Astrocyte (in vitro differentiated cells and primary cell): ENCODE measurements around the gene TNFRSF8. TPM values are rescaled to one million over a fixed set of nuclear protein-coding genes. Genes with fewer than 3 reads are reported as not detected.

Experiments used
- DNase-seq: peaks from one replicate; pipeline ENCODE4 v3.0.0-alpha.2; 2010; ENCODE audit warnings: low read depth
- FAIRE-seq: peaks from 2 replicates; lab custom pipeline; 2011; peaks lifted over from hg19 to GRCh38; lab: Jason Lieb, UNC
- H2AFZ ChIP-seq: 2 replicates; pipeline ENCODE4 v1.6.0; 2012; ENCODE audit warnings: low read depth, low read length, inconsistent platforms
- H3K27ac ChIP-seq: 2 replicates; pipeline ENCODE4 v1.5.1; 2011; ENCODE audit warnings: low read depth, low read length, inconsistent platforms
- H3K27me3 ChIP-seq: 2 replicates; pipeline ENCODE4 v1.6.0; 2011; ENCODE audit warnings: low read length, inconsistent platforms; ENCODE audit not compliant: insufficient read depth
- H3K36me3 ChIP-seq: 2 replicates; pipeline ENCODE4 v1.5.1; 2011; ENCODE audit warnings: low read length, inconsistent platforms; ENCODE audit not compliant: insufficient read depth
- H3K4me1 ChIP-seq: 2 replicates; pipeline ENCODE4 v1.5.1; 2011; ENCODE audit warnings: low read length, inconsistent platforms; ENCODE audit not compliant: insufficient read depth
- H3K4me2 ChIP-seq: 2 replicates; pipeline ENCODE4 v1.6.0; 2012; ENCODE audit warnings: low read length, inconsistent platforms
- H3K4me3 ChIP-seq: 2 replicates; pipeline ENCODE4 v1.5.1; 2011; ENCODE audit warnings: low read depth, mild to moderate bottlenecking, low read length, inconsistent platforms; ENCODE audit not compliant: insufficient read depth
- H3K79me2 ChIP-seq: 2 replicates; pipeline ENCODE4 v1.6.0; 2012; ENCODE audit warnings: mild to moderate bottlenecking, low read length, inconsistent platforms; ENCODE audit not compliant: insufficient read depth
- H3K9ac ChIP-seq: 2 replicates; pipeline ENCODE4 v1.6.0; 2012; ENCODE audit warnings: mild to moderate bottlenecking, low read length, inconsistent platforms
- H3K9me3 ChIP-seq: 2 replicates; pipeline ENCODE4 v1.5.1; 2012; ENCODE audit warnings: low read depth, mild to moderate bottlenecking, low read length, inconsistent platforms; ENCODE audit not compliant: insufficient read depth
- H4K20me1 ChIP-seq: 2 replicates; pipeline ENCODE4 v1.6.0; 2012; ENCODE audit warnings: low read length, inconsistent platforms; ENCODE audit not compliant: insufficient read depth
- H3K27ac Mint-ChIP-seq: one replicate; pipeline ENCODE4 v1.8.0; 2021; ENCODE audit warnings: mild to moderate bottlenecking, mixed read lengths; ENCODE audit not compliant: unreplicated experiment
- H3K27me3 Mint-ChIP-seq: one replicate; pipeline ENCODE4 v1.8.0; 2021; ENCODE audit warnings: low read depth, mixed read lengths; ENCODE audit not compliant: unreplicated experiment
- H3K36me3 Mint-ChIP-seq: one replicate; pipeline ENCODE4 v1.8.0; 2021; ENCODE audit warnings: low read depth, mixed read lengths; ENCODE audit not compliant: unreplicated experiment
- H3K4me1 Mint-ChIP-seq: one replicate; pipeline ENCODE4 v1.8.0; 2021; ENCODE audit warnings: low read depth, mixed read lengths; ENCODE audit not compliant: unreplicated experiment
- H3K4me3 Mint-ChIP-seq: one replicate; pipeline ENCODE4 v1.8.0; 2021; ENCODE audit warnings: mild to moderate bottlenecking, moderate library complexity, mixed read lengths; ENCODE audit not compliant: unreplicated experiment
- H3K9me3 Mint-ChIP-seq: one replicate; pipeline ENCODE4 v1.8.0; 2021; ENCODE audit warnings: mild to moderate bottlenecking, mixed read lengths; ENCODE audit not compliant: unreplicated experiment
- EZH2 ChIP-seq: IDR thresholded peaks from 2 replicates; pipeline ENCODE4 v1.6.1; 2012; ENCODE audit warnings: mild to moderate bottlenecking, low read length, inconsistent platforms; ENCODE audit not compliant: insufficient read depth
- total RNA-seq: library from RNA; stranded (reverse); gene quantifications from 2 replicates; pipeline ENCODE4 v1.2.1, GENCODE V29; 2021
- TF ChIP-seq, protein P1 (sequence below): IDR thresholded peaks from 2 replicates; pipeline ENCODE4 v1.5.1; 2011; ENCODE audit warnings: low read depth, mild to moderate bottlenecking, inconsistent platforms, low read length, moderate library complexity; ENCODE audit not compliant: insufficient read depth

Gene TNFRSF8
- total RNA-seq, 1 donor from 2014 or later = 0.16 TPM

DNA sequence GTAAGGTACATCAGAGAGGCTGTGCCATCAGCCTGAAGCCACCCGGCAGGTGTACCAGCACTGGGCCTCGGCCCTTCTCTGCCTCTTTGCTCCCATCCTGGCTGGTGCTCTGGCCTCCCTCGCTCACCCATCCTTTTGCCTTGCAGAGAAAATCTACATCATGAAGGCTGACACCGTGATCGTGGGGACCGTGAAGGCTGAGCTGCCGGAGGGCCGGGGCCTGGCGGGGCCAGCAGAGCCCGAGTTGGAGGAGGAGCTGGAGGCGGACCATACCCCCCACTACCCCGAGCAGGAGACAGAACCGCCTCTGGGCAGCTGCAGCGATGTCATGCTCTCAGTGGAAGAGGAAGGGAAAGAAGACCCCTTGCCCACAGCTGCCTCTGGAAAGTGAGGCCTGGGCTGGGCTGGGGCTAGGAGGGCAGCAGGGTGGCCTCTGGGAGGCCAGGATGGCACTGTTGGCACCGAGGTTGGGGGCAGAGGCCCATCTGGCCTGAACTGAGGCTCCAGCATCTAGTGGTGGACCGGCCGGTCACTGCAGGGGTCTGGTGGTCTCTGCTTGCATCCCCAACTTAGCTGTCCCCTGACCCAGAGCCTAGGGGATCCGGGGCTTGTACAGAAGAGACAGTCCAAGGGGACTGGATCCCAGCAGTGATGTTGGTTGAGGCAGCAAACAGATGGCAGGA, 79.2 kb downstream of the TNFRSF8 start:
- Mint-ChIP-seq H3K27ac (no peak overlapping the region), H3K9me3 (peaks cover 4% of the 10 kb centered on the region), H3K27me3 (peaks cover 45% of the 10 kb centered on the region), H3K36me3 (no peaks in the 10 kb centered on the region), H3K4me1 (peaks cover 7% of the 10 kb centered on the region), H3K4me3 (no peak overlapping the region)
- Histone ChIP-seq H3K9me3 (no peaks in the 10 kb centered on the region), H3K4me3 (no peak overlapping the region), H3K4me1 (peaks cover 10% of the 10 kb centered on the region), H3K27me3 (no peaks in the 10 kb centered on the region), H3K9ac (no peak overlapping the region), H3K79me2 (no peaks in the 10 kb centered on the region), H3K36me3 (no peaks in the 10 kb centered on the region), H3K27ac (no peak overlapping the region), H2AFZ (no peak overlapping the region), H4K20me1 (no peaks in the 10 kb centered on the region), H3K4me2 (no peak overlapping the region)
- DNase-seq = no peak
- TF ChIP-seq, protein P1, sequence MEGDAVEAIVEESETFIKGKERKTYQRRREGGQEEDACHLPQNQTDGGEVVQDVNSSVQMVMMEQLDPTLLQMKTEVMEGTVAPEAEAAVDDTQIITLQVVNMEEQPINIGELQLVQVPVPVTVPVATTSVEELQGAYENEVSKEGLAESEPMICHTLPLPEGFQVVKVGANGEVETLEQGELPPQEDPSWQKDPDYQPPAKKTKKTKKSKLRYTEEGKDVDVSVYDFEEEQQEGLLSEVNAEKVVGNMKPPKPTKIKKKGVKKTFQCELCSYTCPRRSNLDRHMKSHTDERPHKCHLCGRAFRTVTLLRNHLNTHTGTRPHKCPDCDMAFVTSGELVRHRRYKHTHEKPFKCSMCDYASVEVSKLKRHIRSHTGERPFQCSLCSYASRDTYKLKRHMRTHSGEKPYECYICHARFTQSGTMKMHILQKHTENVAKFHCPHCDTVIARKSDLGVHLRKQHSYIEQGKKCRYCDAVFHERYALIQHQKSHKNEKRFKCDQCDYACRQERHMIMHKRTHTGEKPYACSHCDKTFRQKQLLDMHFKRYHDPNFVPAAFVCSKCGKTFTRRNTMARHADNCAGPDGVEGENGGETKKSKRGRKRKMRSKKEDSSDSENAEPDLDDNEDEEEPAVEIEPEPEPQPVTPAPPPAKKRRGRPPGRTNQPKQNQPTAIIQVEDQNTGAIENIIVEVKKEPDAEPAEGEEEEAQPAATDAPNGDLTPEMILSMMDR = no peak
- TF ChIP-seq EZH2 = no peak
- FAIRE-seq = no peak

DNA sequence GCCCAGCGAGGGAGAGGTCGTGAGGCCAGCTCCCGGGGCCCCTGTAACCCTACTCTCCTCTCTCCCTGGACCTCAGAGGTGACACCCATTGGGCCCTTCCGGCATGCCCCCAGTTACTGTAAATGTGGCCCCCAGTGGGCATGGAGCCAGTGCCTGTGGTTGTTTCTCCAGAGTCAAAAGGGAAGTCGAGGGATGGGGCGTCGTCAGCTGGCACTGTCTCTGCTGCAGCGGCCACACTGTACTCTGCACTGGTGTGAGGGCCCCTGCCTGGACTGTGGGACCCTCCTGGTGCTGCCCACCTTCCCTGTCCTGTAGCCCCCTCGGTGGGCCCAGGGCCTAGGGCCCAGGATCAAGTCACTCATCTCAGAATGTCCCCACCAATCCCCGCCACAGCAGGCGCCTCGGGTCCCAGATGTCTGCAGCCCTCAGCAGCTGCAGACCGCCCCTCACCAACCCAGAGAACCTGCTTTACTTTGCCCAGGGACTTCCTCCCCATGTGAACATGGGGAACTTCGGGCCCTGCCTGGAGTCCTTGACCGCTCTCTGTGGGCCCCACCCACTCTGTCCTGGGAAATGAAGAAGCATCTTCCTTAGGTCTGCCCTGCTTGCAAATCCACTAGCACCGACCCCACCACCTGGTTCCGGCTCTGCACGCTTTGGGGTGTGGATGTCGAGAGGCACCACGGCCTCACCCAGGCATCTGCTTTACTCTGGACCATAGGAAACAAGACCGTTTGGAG, 80.0 kb downstream of the TNFRSF8 start:
- H3K4me1 Mint-ChIP-seq = peaks cover 7% of the 10 kb centered on the region
- Histone ChIP-seq H3K4me1 (peaks cover 10% of the 10 kb centered on the region), H3K9ac (no peak overlapping the region), H3K9me3 (no peaks in the 10 kb centered on the region), H3K4me3 (no peak overlapping the region), H2AFZ (no peak overlapping the region), H3K27me3 (no peaks in the 10 kb centered on the region), H3K4me2 (peak overlapping the region; percentile 34), H3K27ac (no peak overlapping the region), H3K79me2 (no peaks in the 10 kb centered on the region), H4K20me1 (no peaks in the 10 kb centered on the region), H3K36me3 (no peaks in the 10 kb centered on the region)
- no peaks in the 10 kb centered on the region for H3K36me3 Mint-ChIP-seq
- H3K27me3 Mint-ChIP-seq = peaks cover 45% of the 10 kb centered on the region
- peaks cover 4% of the 10 kb centered on the region for H3K9me3 Mint-ChIP-seq
- no peak overlapping the region for H3K4me3 Mint-ChIP-seq
- no peak for FAIRE-seq
- TF ChIP-seq, protein P1 = no peak
- no peak for TF ChIP-seq EZH2
- no peak overlapping the region for H3K27ac Mint-ChIP-seq
- no peak for DNase-seq
